DMS114 treated with DMSO at 0.1 percent for 48 hours (cell line): ENCODE measurements around the gene CACNG1.

Source experiments
- DNase-seq: peaks from one replicate; lab custom pipeline; 2025; ENCODE audit not compliant: unreplicated experiment; lab: John Stamatoyannopoulos, UW

CACNG1 gene

DNA sequence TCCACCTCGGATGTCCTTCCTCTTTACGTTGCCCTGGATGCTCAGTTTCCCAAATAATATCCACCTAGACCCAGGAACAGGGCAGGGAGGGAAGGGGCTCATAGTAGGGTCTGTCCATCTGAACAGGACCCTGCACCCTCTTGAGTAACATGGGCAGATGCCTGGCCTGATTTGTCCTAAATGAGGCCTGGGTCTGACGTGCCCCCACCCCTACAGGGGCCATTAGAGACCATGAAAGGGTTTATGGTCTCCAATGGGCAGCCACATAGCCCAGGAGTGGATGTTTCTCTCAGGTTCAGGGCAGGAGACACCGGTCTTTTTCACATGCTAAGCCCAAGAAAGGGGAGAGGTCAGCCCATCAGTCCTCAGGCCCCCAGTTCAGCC lies 6.8 kb downstream of the CACNG1 start:
- DNase-seq: no peak

- DNase-seq: no peak
Measured at GRCh38 chr17:67051837-67052236, 7.5 kb downstream of the CACNG1 start.

DNA sequence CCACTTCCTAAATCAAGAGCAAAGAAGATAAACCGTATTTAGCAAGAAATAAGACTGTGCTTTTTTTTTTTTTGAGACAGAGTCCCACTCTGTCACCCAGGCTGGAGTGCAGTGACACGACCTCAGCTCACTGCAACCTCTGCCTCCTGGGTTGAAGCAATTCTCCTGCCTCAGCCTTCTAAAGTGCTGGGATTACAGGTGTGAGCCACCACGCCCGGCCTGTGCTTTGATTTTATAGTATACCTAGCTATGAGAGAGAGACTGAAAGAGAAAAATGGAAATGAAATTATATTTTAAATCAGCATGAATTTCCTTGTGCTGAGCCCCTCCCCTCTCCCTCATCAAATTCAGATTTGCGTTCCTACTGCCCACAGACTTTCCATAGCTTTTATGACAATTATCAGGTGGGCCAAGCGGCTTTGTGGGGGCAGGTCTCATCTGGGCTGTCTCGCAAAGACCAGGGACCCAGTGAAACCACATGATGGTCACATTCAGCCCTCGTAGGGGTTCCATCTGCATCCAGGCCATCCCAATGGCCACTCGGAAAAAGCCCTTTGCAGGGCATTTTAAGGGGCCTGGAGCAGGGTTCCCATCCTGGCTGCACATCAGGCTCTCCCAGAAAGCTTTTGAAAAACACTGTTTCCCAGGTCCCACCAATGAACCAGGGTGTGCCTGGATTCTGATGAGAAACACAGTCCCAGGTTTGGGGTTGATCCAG lies 8.5 kb downstream of the CACNG1 start:
- DNase-seq: no peak

DNA sequence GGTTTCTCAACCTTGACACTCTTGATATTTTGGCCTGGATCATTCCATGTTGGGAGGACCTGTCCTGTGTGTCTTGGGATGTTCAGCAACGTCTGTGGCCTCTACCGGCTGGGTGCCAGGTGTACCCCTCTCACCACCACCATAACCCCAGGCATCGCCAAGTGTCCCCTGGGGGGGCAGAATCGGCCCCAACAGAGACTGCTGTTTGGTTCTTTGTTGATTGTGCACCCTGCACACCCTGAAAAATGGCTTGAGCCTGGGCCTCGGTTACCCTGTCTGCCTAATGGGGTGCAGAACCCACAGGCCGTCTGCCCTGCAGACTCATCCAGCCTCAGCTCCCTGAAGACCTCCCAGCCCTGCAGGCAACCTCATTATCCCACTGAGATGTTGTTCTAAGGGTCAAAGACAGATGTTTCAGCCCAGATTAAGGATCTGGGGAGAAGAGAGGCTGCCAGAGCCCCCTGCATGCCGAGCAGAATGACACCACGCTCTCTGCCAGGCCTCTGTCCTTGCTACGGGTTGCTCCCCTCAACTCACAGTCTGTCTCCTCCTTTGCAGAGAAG lies 9.2 kb downstream of the CACNG1 start:
- DNase-seq: no peak

DNA sequence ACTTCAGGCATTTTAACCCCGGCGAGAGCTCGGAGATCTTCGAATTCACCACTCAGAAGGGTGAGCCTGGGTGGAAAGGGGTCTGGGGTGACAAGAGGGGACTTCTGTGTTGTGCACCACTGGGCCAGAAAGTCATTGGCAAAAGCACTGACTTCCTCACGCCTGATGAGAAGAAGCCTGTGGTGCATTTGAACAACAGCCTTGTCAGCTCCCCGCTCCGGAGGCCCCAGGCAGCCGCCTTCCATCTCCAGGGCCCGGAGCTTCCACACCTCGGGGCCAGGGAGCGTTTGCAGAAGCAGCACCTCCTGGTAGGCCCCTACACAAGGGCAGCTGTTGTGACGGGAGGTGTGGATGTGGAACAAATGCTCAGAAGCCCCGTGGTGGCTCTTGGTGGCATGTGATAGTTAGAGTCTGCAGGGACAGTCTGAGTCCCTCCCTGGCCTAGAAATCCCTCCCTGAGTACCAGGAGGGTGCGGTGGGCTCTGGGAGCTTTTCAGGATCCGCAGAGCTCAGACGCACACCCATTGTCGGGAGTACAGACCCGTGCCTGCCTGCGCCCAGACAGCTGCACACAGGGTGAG lies 9.7 kb downstream of the CACNG1 start:
- no peak for DNase-seq

GRCh38 chr17:67054608-67055007 lies 10.3 kb downstream of the CACNG1 start:
- DNase-seq: no peak

DNA sequence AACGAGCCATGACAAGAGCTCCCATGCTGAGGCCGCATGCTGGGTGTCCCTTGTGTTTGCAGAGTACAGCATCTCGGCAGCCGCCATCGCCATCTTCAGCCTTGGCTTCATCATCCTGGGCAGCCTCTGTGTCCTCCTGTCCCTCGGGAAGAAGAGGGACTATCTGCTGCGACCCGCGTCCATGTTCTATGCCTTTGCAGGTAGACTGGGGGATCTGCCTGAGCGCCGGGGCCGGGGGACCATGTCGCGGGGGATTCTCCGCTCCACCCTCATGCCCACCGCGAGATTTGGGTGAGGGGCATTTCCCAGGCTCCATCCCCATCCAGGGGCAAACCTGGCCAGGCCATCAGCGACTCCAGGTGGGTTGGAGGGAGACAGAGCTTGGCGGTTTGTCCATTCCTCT lies 10.7 kb downstream of the CACNG1 start:
- DNase-seq: no peak

GRCh38 chr17:67055811-67056745 lies 11.7 kb downstream of the CACNG1 start:
- no peak for DNase-seq

- no peak for DNase-seq
Measured at GRCh38 chr17:67056746-67057490, 12.6 kb downstream of the CACNG1 start.

GRCh38 chr17:67058036-67058435 lies 13.7 kb downstream of the CACNG1 start:
- no peak for DNase-seq

DNA sequence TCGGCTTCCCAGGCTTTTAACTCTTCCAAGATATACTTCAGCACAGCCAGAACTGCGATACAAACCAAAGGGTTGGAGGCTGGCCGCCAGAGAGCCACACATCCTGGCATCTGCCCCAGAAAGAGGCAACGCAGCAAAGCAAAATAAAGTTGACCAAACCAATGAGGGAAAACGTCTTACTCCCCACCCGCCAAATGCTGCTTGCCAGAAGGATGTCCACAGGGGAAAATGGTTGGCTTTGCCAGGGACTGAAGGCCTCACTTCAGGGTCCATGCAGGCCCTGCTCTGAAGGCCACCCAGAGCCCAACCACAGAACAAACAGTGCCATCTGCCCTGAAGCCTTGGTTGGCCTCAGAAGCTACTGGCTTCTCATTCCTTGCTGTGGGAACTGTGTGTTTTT lies 15.0 kb downstream of the CACNG1 start:
- DNase-seq: no peak

- DNase-seq: no peak
Measured at GRCh38 chr17:67063141-67063540, 18.8 kb downstream of the CACNG1 start.

GRCh38 chr17:67066717-67067116 lies 22.4 kb downstream of the CACNG1 start:
- DNase-seq: no peak

DNA sequence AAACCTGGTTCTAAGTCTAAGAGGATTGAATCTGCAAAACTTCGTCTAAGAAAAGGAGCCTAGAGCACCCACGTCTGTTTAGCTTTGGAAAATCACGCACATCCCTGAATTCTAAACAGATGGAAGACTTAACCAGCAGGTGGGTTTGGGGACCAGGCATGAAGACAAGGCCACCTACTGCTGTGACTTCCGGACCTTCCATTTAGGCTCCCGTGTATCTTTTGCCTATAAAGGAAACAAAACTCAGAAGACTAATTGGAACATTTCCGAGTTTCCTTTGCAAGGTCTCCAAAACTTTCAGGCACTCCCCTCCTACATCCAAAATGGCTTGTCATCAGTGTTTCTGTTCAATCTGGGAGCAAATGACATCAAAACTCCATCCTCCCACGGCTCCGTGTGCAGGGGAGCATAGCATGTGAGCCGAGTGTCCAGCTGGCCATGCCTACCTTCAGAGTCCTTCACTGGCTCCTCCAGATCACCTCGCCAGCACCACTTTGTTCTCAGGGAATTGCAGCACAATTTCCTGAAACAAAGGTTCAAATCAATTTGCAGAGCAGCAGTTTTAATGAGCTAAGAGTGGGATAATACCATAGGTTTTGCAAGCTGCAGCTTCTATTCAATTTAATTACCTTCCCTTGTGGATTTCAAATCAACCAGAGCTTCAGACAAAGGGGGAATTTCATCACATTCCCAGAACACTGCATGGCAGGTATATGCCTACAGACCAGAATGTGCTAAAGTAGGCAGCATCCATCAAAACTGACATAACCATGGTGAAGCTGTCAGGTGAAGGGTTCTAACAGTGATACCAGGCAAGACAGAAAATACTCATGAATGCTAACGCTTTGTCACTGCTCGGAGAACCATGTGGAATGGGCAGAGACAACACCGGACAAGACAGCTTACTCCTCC lies 23.5 kb downstream of the CACNG1 start:
- no peak for DNase-seq

- DNase-seq: no peak
Measured at GRCh38 chr17:67068999-67069398, 24.6 kb downstream of the CACNG1 start.

GRCh38 chr17:67069603-67070136 lies 25.3 kb downstream of the CACNG1 start:
- no peak for DNase-seq

DNA sequence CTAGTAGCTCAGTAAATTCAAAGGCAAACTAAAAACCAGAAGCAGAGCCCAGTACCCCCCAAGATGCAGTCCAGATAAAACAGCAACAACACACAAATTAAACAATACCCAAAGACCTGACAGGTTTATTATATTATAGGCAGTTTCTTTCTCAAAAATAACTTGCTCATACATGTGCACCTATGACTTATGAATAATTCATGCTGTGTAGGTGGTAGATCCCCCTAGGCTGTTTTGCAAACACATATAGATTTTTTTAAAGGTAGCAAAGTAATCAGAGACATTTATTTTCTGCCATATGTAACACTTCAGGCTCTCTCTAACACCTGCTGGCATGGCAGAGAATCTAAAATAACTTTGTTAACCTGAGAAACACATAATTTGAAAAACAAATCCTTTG lies 27.2 kb downstream of the CACNG1 start:
- DNase-seq: no peak

- DNase-seq: no peak
Measured at GRCh38 chr17:67072885-67073284, 28.5 kb downstream of the CACNG1 start.

- no peak for DNase-seq
Measured at GRCh38 chr17:67074781-67075180, 30.4 kb downstream of the CACNG1 start.

DNA sequence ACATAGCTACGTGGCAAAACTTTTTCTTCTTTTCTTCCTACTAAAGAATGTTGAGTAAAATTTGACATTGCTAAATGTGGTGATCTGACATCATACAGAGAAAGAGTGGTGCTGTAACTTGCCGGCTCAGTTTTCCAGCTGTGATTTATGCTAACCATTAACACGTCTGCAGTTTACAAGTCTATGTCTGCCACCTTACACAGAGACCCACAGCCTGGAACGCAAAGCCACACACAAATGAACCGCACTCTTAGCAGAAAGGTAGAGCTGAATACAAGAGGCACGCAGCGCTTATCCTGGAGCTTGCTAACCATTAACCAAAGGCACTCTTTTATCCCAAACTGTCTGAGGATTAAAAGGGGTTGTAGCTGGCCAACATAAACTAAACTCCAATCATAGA lies 31.9 kb downstream of the CACNG1 start:
- DNase-seq: no peak
